Embryonic facial prominence (tissue), 1 donor: ENCODE measurements around the gene OR4M1.
"Not testable (repeated sequence)": the region's sequence is repeated elsewhere in the genome, so short reads cannot be mapped to it uniquely, and the experiment has no call there.

ENCODE experiments used
- DNase-seq: peaks from one replicate; pipeline ENCODE4 v3.0.0-alpha.2; 2016; ENCODE audit errors: extremely low spot score

OR4M1 gene

DNA sequence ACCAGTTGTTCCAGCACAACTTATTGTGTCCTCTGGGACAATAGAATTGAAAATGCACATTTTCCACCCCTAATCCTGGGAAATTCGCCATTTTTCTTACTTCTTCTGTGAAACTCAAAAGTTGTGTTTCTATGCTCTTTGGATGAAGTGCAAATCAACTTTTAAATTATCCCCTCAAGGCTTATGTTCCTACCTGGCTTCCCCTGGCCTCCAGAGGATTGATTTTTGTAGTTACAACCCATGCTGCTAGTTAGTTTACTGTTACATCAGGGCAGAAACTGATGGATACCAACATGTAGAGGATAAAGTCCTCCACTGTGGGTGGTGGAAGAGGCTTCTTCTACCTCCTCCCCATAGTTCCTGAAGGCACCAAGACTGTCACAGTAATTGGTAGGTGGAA lies at the start of gene OR4M1:
Gene OR4M1 (plus strand): TSS at position 301 of the 400 bp plus-strand sequence. CDS start 6,819 bp downstream, outside the sequence.
- DNase-seq: not testable (repeated sequence)

- DNase-seq: no peak
Observed at GRCh38 chr14:19729359-19729758, 43.9 kb upstream of the OR4M1 start.

DNA sequence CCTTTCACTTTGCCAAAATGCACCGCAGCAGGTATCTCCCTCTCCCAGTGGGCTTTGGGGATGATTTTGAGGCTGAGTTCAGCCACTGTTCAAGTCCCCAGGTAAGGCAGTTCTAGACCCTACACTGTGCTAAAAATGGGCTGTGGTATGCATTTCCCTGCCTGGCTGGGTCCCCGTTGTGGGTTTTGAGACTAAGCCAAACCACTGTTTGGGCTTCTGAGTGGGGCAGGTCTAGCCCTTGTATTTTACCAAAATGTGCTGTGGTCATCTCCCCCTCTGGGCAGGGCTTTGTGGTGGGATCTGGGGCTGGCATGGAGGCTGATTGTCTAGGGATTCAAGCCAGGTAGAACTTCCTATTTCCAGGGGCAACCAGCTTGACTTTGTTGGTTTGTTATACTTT lies 43.5 kb upstream of the OR4M1 start:
- no peak for DNase-seq

- not testable (repeated sequence) for DNase-seq
Observed at GRCh38 chr14:19733893-19734292, 39.4 kb upstream of the OR4M1 start.

- no peak for DNase-seq
Observed at GRCh38 chr14:19743256-19743655, 30.0 kb upstream of the OR4M1 start, which contains the start of gene OR4Q3. TSS of gene OR4Q3 (plus strand) at chr14:19743571.

DNA sequence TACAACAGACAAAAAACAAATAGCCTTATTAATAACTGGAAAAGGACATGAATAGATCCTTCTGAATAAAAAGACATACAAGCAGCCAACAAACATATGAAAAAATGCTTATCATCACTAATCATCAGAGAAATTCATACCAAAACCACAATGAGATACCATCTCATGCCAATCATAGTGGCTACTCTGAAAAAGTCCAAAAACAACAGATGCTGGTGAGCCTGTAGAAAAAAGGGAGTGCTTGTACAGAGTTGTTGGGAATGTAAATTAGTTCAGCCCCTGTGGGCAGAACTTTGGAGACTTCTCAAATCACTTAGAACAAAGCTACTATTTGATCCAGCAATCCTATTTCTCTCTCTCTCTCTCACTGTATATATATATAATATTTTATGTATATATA lies 21.0 kb upstream of the OR4M1 start:
- not testable (repeated sequence) for DNase-seq

DNA sequence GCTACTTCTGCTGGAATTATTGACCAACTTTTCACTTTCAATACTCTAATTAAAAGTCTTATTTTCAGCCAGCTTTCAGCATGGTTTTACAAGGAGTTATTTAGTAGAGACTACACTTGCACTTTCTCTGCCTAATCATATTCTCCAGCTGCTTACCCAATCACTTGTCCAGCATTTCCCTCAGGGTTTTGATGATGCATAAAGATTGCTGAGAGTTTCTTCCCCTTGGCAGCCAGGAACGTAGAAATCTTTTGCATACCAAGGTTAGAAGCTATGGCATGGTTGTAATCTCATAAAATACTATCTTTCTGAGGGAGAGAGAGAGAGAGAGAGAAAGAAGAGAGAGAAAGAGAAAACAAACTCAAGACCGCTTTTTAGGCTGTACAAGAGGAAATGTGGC lies 19.1 kb upstream of the OR4M1 start:
- no peak for DNase-seq

DNA sequence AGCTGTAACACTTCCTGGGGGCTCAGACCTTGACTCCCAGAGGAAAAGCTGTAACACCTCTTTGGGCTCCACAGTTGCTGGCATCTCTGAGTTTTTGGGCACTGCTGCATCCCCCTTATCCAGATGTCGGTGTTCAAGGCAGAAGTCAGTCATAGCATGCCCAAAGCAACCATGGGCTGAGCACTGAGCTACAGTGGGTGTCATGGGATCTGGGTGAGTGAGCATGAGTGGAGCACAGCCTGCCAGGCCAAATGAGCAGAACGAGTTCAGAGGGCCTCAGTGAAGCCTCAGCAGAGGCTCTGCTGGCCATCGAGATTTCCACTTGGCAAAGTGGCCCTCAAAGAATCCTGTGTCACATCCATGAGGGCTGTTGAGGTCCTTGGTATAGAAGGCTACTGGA lies 1.8 kb upstream of the OR4M1 start:
- not testable (repeated sequence) for DNase-seq

GRCh38 chr14:19771895-19772430 lies 1.3 kb upstream of the OR4M1 start:
- DNase-seq: no peak

- DNase-seq: not testable (repeated sequence)
Observed at GRCh38 chr14:19772454-19772853, 850 bp upstream of the OR4M1 start.

DNA sequence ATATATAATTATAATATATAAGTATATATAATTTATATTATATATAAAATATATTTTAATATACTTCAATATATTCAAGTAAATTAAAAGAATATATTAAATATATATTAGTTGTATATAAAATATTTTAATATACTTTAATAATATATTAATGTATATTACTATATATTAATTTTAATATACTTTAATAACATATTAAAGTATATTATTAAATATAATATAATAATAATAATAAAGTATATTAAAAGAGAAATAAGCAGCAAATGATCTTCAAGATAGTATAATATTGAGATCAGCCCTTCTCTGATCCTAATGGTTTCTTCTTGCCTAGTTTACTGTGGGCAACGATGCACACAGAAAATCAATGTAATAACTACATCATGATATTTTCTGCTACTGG lies 2.3 kb downstream of the OR4M1 start:
- DNase-seq: no peak

GRCh38 chr14:19785848-19786247 lies 12.5 kb downstream of the OR4M1 start:
- DNase-seq: not testable (repeated sequence)

DNA sequence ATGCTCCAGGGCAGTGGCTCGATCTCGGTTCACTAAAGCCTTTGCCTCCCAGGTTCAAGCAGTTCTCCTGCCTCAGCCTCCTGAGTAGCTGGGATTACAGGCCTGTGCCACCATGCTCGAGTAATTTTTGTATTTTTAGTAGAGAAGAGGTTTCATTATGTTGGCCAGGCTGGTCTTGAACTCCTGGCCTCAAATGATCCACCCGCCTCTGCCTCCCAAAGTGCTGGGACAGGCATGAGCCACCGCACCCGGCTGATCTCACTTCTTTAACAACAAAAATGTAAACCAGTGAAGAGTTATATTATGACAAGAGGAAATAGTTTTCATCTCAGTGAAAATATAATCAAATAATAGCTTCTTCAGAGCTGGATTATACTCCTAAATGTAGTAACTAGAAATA lies 14.0 kb downstream of the OR4M1 start:
- not testable (repeated sequence) for DNase-seq

DNA sequence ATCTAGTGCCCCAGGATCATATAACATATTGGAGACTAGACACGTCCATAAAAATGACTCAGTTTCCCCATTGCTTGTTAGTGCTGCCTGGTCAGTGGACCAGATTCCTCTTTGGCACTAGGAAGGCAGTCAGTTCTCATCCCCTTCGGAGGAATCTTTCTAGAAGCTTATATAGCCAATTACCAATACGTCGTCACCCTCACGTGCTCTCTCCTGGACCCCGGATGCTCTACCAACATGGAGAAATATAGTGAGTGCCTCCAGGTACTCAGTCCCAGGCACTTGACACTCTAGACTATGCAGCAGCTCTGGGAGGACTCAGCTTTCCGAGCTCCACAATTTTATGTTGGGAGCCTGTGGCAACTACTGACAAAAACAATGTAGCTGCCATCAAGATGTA lies 14.8 kb downstream of the OR4M1 start:
- DNase-seq: not testable (repeated sequence)

DNA sequence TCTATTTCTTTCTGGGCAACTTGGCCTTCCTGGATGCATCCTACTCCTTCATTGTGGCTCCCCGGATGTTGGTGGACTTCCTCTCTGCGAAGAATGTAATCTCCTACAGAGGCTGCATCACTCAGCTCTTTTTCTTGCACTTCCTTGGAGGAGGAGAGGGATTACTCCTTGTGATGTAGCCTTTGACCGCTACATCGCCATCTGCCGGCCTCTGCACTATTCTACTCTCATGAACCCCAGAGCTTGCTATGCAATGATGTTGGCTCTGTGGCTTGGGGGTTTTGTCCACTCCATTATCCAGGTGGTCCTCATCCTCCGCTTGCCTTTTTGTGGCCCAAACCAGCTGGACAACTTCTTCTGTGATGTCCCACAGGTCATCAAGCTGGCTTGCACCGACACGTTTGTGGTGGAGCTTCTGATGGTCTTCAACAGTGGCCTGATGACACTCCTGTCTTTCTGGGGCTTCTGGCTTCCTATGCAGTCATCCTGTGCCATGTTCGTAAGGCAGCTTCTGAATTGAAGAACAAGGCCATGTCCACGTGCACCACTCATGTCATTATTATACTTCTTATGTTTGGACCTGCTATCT lies 23.3 kb downstream of the OR4M1 start:
- not testable (repeated sequence) for DNase-seq

DNA sequence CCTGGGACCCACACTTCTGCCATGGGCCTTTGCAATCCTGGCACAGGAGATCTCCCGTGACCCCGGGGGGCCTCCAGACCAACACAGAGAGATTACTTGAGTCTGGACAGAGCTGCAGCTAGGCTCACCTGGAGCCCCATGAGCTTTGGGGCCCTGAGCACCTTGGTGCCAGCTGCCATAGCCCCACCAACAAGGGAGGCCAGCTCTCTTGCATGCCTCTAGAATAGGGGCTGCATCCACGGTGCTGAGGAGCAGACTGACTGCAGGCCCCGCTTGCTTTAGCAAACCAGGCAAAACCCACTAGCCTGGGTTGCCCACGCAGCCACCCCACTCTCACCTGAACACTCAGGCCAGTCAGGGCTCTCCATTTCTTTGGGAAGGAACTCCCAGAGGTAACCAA lies 26.6 kb downstream of the OR4M1 start:
- DNase-seq: no peak

DNA sequence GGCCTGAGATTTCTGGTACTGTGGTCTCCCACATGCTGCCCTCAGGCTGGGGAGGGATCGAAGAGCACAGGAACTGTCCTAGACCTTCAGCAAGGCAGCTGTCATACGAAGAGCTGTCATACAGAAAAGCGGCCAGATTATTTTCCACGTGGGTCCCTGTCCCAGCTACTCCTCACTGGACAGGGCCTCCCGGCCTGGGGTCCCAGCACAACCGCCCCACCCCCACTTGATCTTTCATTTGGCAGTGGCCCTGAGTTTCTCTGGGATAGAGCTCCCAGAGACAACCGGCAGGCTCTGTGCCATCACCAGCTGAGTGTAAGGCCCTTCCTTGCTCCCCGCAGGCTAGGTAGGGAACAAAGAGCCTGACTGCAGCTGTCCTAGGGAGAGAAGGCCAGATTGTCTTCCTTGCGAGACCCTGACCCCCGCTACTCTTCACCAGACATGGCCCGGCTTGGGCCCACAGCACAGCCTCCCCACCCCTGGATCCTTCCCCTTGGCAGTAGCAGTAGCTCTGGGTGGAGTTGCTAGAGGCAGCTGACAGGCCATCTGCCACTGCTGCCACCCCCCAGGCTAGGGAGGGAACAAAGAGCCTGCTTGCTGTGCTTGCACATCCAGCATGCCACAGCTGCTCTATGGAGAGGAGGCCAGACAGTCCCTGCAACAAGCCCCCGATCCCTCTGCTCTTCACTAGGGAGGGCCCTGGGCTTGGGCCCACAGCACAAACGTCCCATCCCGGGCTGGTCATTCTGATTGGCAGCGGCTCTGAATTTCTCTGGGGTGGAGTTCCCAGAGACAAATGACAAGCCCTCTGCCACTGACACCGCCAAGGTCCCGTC lies 27.2 kb downstream of the OR4M1 start:
- DNase-seq: no peak

GRCh38 chr14:19801118-19801464 lies 27.8 kb downstream of the OR4M1 start:
- DNase-seq: no peak

- not testable (repeated sequence) for DNase-seq
Observed at GRCh38 chr14:19803470-19803869, 30.2 kb downstream of the OR4M1 start, which contains the start of gene OR4N2. TSS of gene OR4N2 (plus strand) at chr14:19803770. CDS start at chr14:19827449, 23,679 bp downstream.

DNA sequence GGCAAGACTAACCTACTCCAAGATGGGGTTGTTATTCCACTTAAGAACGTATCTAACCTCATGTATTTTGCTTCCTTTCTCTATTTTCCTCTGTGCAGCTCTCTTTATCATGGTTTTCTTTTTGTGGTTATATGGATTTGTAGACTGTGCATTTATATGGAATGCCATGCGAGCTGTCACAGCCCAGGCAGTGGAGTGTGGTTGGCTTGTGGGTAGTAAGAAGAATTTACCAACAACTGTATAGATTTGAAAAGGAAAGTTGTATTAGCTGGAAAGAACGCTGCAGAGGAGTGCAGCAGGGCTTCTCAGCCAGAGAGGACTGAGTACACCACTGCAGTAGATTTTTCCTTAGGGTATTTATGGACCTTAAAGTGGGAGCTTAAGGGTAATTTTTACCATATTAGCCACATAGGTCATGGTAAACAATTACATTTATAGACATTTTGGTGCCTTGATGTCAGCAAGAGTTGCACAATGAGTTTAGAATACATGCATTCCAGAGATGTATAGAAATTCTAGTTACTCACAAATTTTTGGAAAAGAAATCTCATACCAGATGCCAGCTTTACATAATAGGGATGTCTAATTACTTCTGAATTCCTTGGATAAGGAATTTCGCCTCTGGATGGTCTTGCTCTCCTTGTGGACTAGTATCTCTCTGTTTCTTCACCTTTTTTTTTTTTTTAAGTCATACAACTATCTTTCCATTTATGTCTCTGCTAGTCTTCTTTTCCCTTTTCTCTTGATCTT lies 40.0 kb downstream of the OR4M1 start:
- not testable (repeated sequence) for DNase-seq

- not testable (repeated sequence) for DNase-seq
Observed at GRCh38 chr14:19819879-19820278, 46.6 kb downstream of the OR4M1 start.

DNA sequence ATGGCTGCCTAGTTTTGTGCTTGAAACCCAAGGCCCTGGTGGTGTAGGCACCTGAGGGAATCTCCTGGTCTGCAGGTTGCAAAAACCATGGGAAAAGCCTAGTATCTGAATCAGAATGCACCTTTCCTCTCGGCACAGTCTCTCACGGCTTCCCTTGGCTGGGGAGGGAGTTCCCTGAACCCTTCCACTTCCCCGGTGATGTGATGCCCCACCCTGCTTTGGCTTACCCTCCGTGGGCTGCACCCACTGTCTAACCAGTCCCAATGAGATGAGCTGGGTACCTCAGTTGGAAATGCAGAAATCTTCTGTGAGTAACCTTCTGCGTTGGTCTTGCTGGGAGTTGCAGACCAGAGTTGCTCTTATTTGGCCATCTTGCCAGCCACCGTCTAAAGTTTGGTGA lies 47.7 kb downstream of the OR4M1 start:
- DNase-seq: not testable (repeated sequence)
